WI38 (cell line): Measurements from ENCODE around the gene KIF21A.
"Not testable (repeated sequence)": the region's sequence is repeated elsewhere in the genome, so short reads cannot be mapped to it uniquely, and the experiment has no call there.

Experiments
- H3K4me3 ChIP-seq: 2 replicates; pipeline ENCODE4 v1.5.1; 2011; ENCODE audit warnings: low read depth, mild to moderate bottlenecking, control low read depth, low read length
- TF ChIP-seq, protein P1 (sequence below): IDR thresholded peaks from 2 replicates; pipeline ENCODE4 v1.5.1; 2012; ENCODE audit warnings: low read depth, mild to moderate bottlenecking, control low read depth, low read length

KIF21A gene

GRCh38 chr12:39443081-39443928 is at the start of gene KIF21A:
TSS of gene KIF21A (minus strand) at chr12:39443120. CDS start at chr12:39442970, 150 bp downstream.
- TF ChIP-seq, protein P1, sequence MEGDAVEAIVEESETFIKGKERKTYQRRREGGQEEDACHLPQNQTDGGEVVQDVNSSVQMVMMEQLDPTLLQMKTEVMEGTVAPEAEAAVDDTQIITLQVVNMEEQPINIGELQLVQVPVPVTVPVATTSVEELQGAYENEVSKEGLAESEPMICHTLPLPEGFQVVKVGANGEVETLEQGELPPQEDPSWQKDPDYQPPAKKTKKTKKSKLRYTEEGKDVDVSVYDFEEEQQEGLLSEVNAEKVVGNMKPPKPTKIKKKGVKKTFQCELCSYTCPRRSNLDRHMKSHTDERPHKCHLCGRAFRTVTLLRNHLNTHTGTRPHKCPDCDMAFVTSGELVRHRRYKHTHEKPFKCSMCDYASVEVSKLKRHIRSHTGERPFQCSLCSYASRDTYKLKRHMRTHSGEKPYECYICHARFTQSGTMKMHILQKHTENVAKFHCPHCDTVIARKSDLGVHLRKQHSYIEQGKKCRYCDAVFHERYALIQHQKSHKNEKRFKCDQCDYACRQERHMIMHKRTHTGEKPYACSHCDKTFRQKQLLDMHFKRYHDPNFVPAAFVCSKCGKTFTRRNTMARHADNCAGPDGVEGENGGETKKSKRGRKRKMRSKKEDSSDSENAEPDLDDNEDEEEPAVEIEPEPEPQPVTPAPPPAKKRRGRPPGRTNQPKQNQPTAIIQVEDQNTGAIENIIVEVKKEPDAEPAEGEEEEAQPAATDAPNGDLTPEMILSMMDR = 0 out of 2 replicates have a peak, but pooled peaks have one; percentile 11
- peak within 1 kb of the TSS; percentile 51 for H3K4me3 ChIP-seq

DNA sequence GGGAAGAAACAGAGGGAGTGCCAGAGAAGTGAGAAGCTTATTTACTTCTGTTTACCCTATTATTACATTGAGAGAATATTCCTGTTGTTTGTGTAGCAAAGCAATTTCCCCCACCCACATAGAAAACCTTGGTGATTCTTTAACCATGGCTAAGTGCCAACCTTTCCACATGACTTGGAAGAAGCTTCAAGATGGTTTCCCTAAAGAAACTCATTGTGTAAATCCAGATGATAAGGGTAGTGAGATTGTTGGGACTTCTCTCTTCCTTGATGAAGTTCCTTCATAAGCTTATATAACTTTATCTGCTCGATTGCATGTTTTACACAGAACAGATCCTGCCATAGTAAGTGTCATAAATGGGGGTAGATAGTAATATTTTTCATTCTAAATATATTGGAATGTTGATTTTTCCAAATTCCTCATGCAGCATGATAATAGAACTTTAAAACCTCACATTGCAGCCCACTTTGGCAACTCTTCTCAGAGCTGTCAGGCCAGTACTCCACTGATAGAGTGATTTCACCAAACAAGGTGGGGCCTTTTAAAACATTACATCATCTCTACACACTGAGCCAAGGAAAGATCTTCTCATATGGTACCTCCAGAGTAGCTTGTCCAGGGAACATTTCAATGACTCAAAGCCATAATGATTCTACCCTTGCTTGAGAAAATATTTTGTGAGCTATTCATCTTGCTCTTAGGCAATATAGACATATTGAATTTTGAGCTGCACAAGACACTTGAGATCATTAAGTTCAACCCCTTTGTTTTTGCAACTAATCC is 47.8 kb upstream of the KIF21A start:
- TF ChIP-seq, protein P1 = no peak
- H3K4me3 ChIP-seq = no peak overlapping the region

DNA sequence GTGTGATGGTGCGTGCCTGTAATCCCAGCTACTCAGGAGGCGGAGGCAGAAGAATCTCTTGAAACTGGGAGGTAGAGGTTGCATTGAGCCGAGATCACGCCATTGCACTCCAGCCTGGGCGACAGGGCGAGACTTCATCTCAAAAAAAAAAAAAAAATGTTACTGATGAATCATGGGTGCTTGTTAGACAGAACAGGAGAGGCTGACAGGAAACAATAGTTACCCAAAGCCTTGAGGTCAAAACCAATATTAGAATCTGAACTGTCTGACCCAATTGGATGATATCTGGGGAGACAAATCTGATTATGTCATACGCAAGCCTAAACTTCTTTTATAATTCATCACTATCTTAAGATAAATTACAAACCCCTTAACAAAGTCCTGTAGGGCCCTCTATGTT is 40.7 kb upstream of the KIF21A start:
- H3K4me3 ChIP-seq = no peak overlapping the region
- TF ChIP-seq, protein P1 = no peak

DNA sequence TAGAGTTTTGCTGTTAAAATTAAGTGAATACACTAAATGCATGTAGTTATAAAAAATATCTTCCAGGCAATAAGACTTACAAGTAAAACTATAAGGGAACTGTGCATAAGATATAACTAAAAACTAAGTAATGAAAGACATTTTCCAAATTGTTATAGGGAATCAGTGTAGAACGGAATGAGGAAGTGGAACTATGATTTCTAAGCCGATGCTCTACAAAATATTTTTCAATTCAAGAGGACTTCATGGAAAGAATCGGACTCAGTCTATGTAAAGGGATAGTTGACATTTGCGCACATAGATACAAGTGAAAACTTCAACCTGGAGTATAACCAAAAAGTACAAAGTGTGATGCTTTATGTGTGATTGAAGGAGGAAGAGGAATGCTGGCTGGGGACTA is 40.1 kb upstream of the KIF21A start:
- H3K4me3 ChIP-seq = no peak overlapping the region
- TF ChIP-seq, protein P1 = no peak

DNA sequence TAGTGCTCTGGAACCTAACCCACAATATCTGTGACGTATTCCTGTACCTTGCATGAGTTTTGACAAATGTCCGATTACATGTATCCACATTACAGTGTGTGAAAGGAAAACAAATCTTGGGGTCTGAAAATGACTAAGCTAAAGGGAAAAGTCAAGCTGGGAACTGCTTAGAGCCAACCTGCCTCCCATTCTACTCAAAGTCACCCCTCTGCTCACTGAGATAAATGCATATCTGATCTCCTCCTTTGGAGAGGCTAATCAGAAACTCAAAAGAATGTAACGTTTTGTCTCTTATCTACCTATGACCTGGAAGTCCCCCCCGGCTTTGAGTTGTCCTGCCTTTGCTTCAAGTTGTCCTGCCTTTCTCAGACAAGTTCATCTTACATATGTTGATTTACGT is 34.0 kb upstream of the KIF21A start:
- TF ChIP-seq, protein P1 = no peak
- H3K4me3 ChIP-seq = no peak overlapping the region

DNA sequence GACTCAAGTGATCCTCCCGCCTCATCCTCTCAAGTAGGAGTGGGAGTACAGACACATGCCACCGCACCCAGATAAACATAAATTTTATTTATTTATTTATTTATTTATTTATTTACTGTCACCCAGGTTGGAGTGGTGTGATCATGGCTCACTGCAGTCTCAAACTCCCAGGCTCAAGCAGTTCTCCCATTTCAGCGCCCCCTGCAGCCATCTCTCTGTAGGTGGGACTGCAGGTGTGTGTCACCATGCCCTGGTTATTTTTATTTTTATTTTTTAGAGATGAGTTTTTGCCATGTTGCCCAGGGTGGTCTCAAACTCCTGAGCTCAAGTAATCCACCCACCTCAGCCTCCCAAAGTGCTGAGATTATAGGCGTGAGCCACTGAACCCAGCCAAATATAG is 33.2 kb upstream of the KIF21A start:
- TF ChIP-seq, protein P1 = no peak
- no peak overlapping the region for H3K4me3 ChIP-seq

GRCh38 chr12:39475136-39475535 is 32.2 kb upstream of the KIF21A start:
- not testable (repeated sequence) for H3K4me3 ChIP-seq
